ENCODE data around the gene HLCS. TPM values are rescaled to one million over a fixed set of nuclear protein-coding genes. Genes with fewer than 3 reads are reported as not detected.

HLCS gene
- total RNA-seq, 1 experiment from 2014 or later: 13.0 TPM

DNA sequence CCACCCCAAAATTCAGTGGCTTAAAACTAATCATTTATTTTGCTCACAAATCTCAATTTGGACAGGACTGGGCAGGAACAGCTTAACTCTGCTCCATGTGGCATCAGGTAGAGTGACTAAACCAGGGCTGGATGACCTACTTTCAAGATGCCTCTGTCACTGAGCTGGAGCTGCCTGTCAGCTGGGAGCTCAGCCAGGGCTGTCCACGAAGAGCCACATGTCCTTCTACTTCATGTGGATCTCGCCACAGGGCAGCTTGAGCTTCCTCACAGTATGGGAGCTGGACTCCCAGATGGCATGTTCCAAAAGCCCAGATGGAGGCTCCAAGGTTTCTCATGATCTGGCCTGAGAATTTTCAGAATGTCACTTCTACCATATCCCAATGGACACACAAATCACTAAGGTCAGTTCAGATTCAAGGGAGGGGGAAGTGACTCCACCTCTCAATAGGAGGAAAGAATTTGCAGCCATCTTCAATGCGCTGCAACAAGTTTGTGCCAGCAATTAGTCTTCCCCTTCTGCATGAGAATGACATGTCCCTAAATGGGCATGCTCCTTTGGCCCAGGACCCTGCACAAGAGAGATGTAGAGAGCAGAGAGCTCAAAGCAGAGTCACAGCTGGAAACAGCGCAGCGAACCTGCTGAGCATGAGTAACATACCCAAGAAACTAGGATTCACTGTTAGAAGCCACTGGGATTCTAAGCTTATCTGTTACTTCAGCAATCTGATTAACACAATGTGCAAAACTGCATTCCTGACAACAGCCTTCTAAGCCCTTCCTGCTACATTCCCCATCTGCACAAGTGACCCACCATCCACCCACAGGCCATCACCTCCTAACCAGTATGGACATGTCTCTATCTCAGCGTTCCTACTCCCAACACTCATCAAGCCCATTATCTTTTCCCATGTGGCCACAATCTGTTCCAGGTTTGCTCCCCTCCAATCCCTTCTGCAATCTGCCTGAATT, 17.0 kb downstream of the HLCS start:
- no peak for DNase-seq
- Histone ChIP-seq H3K36me3 (replicated peaks; ENCODE audit: control insufficient read depth, insufficient read depth, low read length) (no peaks in the 10 kb centered on the region), H3K27me3 (ENCODE audit: control insufficient read depth, insufficient read depth, low read length) (no peaks in the 10 kb centered on the region; the same call in 1 of the 2 replicates), H3K4me3 (ENCODE audit: insufficient read depth, low read depth, low read length) (no peak overlapping the region)

DNA sequence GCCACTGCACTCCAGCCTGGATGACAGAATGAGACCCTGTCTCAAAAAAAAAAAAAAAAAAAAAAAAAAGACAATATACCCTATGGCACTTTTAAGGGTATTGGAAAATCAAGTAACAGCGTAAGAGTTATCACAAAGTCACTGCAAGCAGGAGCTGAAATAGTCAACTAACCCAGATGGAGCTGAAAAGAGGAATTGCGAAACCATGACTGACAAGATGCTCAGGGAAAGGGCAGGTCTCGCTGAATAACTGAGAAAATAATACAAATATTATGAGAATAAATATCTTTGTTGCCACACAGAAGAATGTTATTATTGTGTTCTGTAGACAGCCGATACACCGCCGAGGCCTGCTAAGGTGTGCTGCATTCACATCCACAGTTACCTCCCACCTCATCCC, 17.8 kb downstream of the HLCS start:
- Histone ChIP-seq H3K27me3 (ENCODE audit: control insufficient read depth, insufficient read depth, low read length) (no peaks in the 10 kb centered on the region; the same call in 1 of the 2 replicates), H3K4me3 (ENCODE audit: insufficient read depth, low read depth, low read length) (no peak overlapping the region), H3K36me3 (replicated peaks; ENCODE audit: control insufficient read depth, insufficient read depth, low read length) (no peaks in the 10 kb centered on the region)
- DNase-seq: no peak

DNA sequence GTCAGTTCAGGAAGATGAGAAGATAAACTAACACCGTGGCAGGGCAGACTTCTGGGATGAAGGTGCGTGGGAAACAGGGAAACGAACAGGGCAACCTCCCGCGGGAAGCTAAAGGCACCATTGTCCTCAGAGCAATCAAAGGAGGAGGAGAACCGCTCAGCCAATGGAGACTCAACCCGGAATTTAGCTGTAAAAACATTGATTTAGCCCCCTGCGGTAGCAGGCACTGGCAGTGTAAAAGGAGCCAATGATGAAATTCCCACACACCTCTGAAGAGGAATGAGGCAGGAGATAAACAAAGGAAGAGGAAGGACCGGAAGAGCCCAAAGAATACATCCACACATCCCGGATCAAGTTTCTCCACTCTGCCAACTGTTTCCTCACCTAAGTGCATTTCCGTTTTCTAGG, 19.5 kb downstream of the HLCS start:
- H3K4me3 ChIP-seq (ENCODE audit: insufficient read depth, low read depth, low read length): no peak overlapping the region; the same call in 1 of the 2 replicates
- peak; percentile 65 for DNase-seq
- H3K27me3 ChIP-seq (ENCODE audit: control insufficient read depth, insufficient read depth, low read length): no peaks in the 10 kb centered on the region; the same call in 1 of the 2 replicates

DNA sequence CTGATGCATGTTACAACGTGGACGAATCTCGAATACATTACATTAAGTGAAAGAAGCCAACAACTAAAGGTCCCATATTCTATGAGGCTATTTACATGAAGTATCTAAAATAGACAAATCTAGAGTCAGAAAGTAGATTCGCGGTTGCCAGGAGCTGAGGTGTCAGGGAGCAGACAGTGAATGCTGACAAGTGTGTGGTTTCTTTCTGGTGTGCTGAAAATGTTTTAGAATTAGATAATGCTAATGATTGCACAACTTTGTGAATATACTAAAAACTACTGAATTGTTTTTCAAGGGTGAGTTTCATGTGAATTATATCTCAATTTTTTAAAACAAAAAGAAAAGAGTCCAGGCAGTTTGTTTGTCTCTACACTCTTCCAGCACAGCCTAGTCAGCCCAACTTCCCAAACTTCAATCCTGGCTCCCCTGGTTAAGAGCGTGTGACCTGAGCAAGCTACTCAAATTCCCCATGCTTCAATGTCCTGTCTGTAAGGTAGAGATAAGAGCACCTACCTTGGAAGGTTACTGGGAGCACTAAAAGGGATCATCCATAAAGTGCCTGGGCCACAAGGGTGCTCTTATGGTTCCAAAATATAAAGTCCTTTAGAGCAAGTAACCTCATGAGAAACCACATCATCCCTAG, 20.9 kb downstream of the HLCS start:
- Histone ChIP-seq H3K4me3 (ENCODE audit: insufficient read depth, low read depth, low read length) (no peak overlapping the region), H3K27me3 (ENCODE audit: control insufficient read depth, insufficient read depth, low read length) (no peaks in the 10 kb centered on the region; the same call in 1 of the 2 replicates), H3K36me3 (replicated peaks; ENCODE audit: control insufficient read depth, insufficient read depth, low read length) (no peaks in the 10 kb centered on the region)
- DNase-seq: no peak

More for the DNA sequence above, 19.5 kb downstream of the HLCS start:
- H3K36me3 ChIP-seq (replicated peaks; ENCODE audit: control insufficient read depth, insufficient read depth, low read length): no peaks in the 10 kb centered on the region

DNA sequence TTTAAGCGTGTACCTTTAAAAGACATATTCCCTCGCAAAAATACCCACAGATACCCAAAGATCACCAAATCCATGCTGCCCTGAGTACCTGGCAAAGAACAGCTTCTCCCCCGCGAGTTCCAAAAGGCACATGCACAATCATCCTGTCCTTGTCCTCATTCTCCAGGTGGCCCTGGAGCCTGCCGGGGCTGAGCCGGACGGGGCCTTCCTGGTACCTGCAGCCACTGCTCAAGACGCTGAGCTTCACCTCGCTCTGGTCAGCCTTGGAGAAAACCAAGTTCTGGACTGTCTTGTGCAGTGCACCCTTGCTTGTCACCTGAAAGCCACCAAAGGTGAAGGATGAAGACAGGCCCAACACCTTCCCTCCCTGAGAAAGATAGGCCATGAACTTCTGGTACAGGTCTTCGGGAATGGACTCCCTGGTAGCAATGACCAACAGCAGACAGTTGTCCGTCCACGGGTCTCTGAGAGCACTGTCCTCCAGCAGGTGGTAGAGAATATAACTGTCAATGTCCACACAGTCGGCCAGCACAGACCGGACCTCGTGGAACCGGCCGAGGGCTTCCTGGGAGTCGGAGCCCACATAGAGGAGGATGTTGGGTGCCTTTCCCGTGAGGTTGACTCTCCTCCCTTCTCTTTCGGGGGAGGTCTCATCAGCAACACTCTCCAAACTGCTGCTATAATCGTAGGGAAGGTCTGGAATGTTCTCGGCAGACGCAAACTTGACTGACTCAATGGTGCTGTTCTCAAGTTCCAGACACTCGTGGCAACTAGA, 29.9 kb downstream of the HLCS start:
- Histone ChIP-seq H3K36me3 (replicated peaks; ENCODE audit: control insufficient read depth, insufficient read depth, low read length) (no peaks in the 10 kb centered on the region), H3K27me3 (ENCODE audit: control insufficient read depth, insufficient read depth, low read length) (no peaks in the 10 kb centered on the region), H3K4me3 (ENCODE audit: insufficient read depth, low read depth, low read length) (no peak overlapping the region)
- DNase-seq: no peak

DNA sequence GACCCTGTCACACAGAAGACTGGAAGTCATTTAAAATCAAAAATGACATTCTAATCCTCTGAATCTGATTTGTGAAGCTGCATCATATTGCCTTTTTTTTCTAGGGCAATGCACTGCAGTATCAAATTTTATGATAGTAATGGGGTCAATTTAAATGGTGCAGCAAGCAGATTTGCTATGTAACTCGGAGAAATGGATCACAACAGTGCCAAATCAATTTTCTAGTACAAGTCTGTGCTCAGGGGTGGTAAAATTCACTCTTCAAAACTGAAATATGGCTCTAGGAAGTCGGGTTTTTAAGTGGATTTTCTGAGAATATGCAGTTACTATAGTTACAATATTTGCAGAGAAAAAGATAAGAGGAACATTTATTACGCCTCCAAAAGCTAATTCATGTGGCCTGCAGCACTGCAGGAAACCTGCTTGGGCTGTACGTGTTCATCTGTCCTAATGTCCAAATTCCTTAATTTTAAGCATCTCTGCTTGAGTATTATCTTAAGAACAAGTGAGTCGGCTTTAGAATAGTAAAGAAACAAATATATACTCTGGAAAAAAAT, 31.5 kb downstream of the HLCS start:
- no peak overlapping the region for H3K4me3 ChIP-seq (ENCODE audit: insufficient read depth, low read depth, low read length)
- no peaks in the 10 kb centered on the region for H3K27me3 ChIP-seq (ENCODE audit: control insufficient read depth, insufficient read depth, low read length)
- no peak for DNase-seq
- H3K36me3 ChIP-seq (replicated peaks; ENCODE audit: control insufficient read depth, insufficient read depth, low read length): no peaks in the 10 kb centered on the region

DNA sequence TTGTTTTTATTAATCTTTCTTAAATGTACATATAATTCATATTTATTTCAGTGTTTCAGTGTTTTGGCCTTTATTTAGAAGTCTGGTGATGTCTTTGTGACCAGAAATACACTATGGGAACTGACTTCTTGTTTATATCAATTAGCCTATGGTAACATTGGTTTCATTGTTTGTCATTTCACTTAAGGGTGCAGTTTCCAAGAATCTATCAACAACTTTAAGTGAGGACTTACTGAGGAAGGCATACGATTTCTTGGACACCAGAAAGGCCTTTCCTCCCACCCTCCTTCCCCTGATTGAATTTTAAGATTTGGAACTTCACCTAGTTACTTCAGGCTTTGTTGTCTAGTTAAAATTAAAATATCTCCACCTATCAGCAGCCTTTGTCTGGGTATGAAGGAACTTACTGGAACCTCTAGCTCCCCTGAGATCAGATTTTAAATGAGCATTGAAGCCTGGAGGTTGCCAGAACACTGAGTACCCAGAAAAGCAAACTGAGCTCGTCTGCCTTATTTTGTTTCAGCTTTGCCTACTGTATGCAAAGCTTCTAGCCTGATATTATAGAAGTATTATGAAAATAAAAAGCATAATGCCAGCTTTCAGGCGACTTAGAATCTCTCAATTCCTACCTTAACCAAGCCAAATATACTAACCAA, 34.2 kb downstream of the HLCS start:
- Histone ChIP-seq H3K4me3 (ENCODE audit: insufficient read depth, low read depth, low read length) (no peak overlapping the region), H3K27me3 (ENCODE audit: control insufficient read depth, insufficient read depth, low read length) (no peaks in the 10 kb centered on the region), H3K36me3 (replicated peaks; ENCODE audit: control insufficient read depth, insufficient read depth, low read length) (no peaks in the 10 kb centered on the region)
- no peak for DNase-seq

DNA sequence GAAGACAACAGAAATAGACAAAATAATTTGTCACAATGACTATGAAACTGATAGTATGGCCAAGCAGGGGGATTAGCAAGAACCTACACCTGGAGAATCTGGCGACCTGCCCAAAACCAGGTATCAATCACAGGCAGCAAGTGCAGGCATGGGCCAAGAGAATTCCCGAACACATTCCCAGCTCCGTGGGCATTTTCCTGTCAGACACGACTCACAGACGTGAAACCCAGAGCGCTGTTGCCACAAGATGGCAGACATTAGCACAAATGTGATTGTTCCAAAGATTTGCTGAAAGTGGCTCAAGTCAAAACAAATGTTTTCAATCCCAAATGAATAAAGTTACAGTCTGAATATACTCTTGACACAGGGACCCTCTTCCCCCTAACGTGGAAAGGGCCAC, 36.8 kb downstream of the HLCS start:
- Histone ChIP-seq H3K27me3 (ENCODE audit: control insufficient read depth, insufficient read depth, low read length) (no peaks in the 10 kb centered on the region), H3K36me3 (replicated peaks; ENCODE audit: control insufficient read depth, insufficient read depth, low read length) (no peaks in the 10 kb centered on the region)
- DNase-seq: no peak

DNA sequence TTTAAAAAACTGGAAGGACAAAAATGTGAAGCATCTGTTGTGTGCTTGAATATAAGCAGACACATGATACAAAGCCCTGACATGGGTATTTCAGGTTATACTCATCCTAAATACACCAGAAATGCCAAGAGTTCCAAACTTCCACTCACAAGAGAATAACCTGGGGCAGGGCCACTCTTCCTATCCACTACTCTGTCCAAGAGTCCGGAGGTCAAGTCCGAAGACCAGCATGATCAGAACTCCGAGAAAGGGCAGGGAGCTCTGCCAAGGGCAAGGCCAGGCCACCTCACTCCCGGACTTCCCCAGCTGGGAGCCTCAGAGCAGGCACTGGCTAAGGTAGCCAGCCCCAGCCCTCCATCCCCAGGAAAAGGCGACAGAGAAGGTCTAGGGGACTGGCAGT, 37.5 kb downstream of the HLCS start:
- no peaks in the 10 kb centered on the region for H3K27me3 ChIP-seq (ENCODE audit: control insufficient read depth, insufficient read depth, low read length)
- DNase-seq: no peak
- no peaks in the 10 kb centered on the region for H3K36me3 ChIP-seq (replicated peaks; ENCODE audit: control insufficient read depth, insufficient read depth, low read length)
- H3K4me3 ChIP-seq (ENCODE audit: insufficient read depth, low read depth, low read length): no peak overlapping the region

More for the DNA sequence above, 36.8 kb downstream of the HLCS start:
- no peak overlapping the region for H3K4me3 ChIP-seq (ENCODE audit: insufficient read depth, low read depth, low read length)

DNA sequence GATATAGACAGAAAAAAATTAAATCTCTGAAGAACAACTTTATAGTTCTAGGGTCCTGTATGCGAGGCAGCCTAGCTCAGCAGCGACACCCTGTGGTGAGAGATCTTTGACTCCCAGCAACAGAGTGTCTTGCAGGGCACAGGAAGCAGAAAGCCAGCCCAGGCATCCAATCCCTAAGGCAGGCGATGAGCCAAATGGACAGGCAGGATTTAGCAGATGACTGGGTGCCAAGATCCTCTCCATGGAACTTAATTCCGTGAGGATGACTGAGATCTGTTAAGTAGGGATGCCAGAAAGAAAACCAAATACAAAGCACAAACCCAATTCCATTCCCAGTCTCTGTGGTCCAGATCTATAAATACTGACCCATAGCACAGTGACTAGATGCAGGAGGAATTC, 38.8 kb downstream of the HLCS start:
- Histone ChIP-seq H3K27me3 (ENCODE audit: control insufficient read depth, insufficient read depth, low read length) (no peaks in the 10 kb centered on the region), H3K36me3 (replicated peaks; ENCODE audit: control insufficient read depth, insufficient read depth, low read length) (no peaks in the 10 kb centered on the region), H3K4me3 (ENCODE audit: insufficient read depth, low read depth, low read length) (no peak overlapping the region)
- peak; percentile 87 for DNase-seq

DNA sequence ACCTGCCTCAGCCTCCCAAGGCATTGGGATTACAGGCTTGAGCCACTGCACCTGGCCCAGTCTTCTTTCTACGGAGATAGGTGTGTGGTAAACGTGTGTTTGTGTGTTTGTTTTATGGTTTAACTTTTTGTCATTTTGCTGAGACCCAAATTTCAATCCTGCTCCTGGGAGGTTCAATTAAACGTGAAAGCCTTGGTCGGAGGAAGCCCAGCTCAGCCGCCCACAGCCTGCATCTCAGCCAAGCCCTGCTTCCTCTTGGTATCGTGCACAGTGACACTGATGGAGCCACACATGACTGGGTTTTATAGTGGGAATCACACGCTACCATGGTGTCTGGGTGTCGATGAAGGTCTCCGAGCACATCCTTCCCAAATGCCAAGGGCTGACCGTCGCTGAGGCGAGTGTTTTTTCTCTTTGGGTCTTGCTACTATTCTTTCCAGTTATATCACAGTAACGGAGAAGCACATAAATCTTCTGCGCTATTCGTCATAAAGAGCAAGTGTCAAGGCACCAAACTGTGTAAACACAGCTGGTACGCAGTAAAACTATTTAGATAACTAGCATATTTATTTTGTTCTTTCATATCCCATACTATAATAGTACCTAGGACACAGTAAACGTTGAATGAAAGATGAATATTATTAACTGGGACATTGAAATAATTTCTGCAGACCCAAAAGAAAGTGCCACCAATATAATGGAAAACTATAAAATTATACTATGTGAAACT, 39.3 kb downstream of the HLCS start:
- Histone ChIP-seq H3K36me3 (replicated peaks; ENCODE audit: control insufficient read depth, insufficient read depth, low read length) (no peaks in the 10 kb centered on the region), H3K27me3 (ENCODE audit: control insufficient read depth, insufficient read depth, low read length) (no peaks in the 10 kb centered on the region), H3K4me3 (ENCODE audit: insufficient read depth, low read depth, low read length) (no peak overlapping the region)
- no peak for DNase-seq

DNA sequence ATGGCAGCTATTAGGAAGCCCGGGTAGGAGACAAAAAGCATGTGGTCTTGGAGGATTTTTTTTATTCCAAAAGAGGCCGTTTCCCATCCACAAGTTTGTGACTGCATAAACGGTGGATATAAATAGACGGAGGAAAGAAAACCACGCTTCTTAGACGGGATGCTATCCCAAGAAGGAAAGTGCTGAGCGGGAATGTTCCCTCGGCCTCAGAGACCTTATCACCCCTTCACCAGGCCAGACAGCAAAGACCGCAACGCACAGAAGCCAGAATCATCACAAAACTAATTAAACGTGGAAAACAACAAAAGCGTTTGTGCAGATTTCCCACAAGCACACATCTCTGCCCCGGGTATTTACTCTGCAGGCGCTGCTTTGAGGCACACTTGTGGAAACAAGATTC, 43.2 kb downstream of the HLCS start:
- H3K36me3 ChIP-seq (replicated peaks; ENCODE audit: control insufficient read depth, insufficient read depth, low read length): no peaks in the 10 kb centered on the region
- no peak for DNase-seq
- H3K4me3 ChIP-seq (ENCODE audit: insufficient read depth, low read depth, low read length): no peak overlapping the region
- no peaks in the 10 kb centered on the region for H3K27me3 ChIP-seq (ENCODE audit: control insufficient read depth, insufficient read depth, low read length)

DNA sequence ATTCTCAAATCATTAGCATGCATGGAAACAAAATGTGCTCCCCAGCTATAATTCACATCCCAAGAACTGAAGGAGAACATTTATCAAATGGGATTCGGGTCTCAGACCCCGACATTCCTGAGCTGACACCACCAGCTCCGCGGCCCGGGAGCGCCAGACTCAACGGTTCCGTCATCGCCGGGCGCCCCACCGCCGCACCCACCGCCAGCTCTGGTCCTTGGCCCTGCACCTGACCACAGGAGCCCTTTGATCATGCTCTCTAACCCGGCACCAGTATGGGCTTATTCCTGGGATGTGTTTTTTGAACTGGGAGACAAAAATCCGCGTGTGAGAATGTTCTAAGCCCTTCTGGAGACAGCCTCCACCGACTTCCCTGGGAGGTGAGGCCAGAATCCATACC, 43.6 kb downstream of the HLCS start:
- DNase-seq: no peak
- no peaks in the 10 kb centered on the region for H3K27me3 ChIP-seq (ENCODE audit: control insufficient read depth, insufficient read depth, low read length)
- H3K4me3 ChIP-seq (ENCODE audit: insufficient read depth, low read depth, low read length): no peak overlapping the region
- H3K36me3 ChIP-seq (replicated peaks; ENCODE audit: control insufficient read depth, insufficient read depth, low read length): no peaks in the 10 kb centered on the region

Measured in H7 (cell line).